ENCODE results near the gene NAV1. TPM values are rescaled to one million over a fixed set of nuclear protein-coding genes. Genes with fewer than 3 reads are reported as not detected.
"Not testable (repeated sequence)": the region's sequence is repeated elsewhere in the genome, so short reads cannot be mapped to it uniquely, and the experiment has no call there.

The NAV1 gene
- total RNA-seq, 1 donor from 2014 or later, result 11.0 TPM

- H3K4me3 ChIP-seq (ENCODE audit: low read length in 3 of 3), result no peak overlapping the region
- peaks cover 8 to 28% (median 23%) of the 10 kb centered on the region in 3 donors for H3K4me1 ChIP-seq (ENCODE audit: control insufficient read depth in 3 of 3, insufficient read depth in 3 of 3, low read length in 3 of 3)
- no peaks in the 10 kb centered on the region for H3K9me3 ChIP-seq (ENCODE audit: control insufficient read depth in 3 of 3, low read length in 3 of 3)
- no peaks in the 10 kb centered on the region for H3K27me3 ChIP-seq (ENCODE audit: control insufficient read depth in 3 of 3, insufficient read depth in 3 of 3, low read length in 3 of 3)
- no peaks in the 10 kb centered on the region for H3K36me3 ChIP-seq (ENCODE audit: control insufficient read depth in 3 of 3, insufficient read depth in 3 of 3, low read length in 3 of 3)
- no peak overlapping the region for H3K9ac ChIP-seq (ENCODE audit: low read depth in 1 of 3, low read length in 3 of 3)
- H3K27ac ChIP-seq (ENCODE audit: low read depth, low read length), result no peak overlapping the region
These were observed 32.1 kb downstream of the NAV1 start for GRCh38 chr1:201570886-201571624.

GRCh38 chr1:201573030-201573429 is 34.1 kb downstream of the NAV1 start:
- Histone ChIP-seq H3K27me3 (ENCODE audit: control insufficient read depth in 3 of 3, insufficient read depth in 3 of 3, low read length in 3 of 3) (no peaks in the 10 kb centered on the region), H3K4me3 (ENCODE audit: low read length in 3 of 3) (no peak overlapping the region), H3K9me3 (ENCODE audit: control insufficient read depth in 3 of 3, low read length in 3 of 3) (no peaks in the 10 kb centered on the region), H3K36me3 (ENCODE audit: control insufficient read depth in 3 of 3, insufficient read depth in 3 of 3, low read length in 3 of 3) (no peaks in the 10 kb centered on the region), H3K27ac (ENCODE audit: low read depth, low read length) (no peak overlapping the region), H3K9ac (ENCODE audit: low read depth in 1 of 3, low read length in 3 of 3) (no peak overlapping the region), H3K4me1 (ENCODE audit: control insufficient read depth in 3 of 3, insufficient read depth in 3 of 3, low read length in 3 of 3) (peaks cover 0 to 23% (median 14%) of the 10 kb centered on the region in 3 donors)

DNA sequence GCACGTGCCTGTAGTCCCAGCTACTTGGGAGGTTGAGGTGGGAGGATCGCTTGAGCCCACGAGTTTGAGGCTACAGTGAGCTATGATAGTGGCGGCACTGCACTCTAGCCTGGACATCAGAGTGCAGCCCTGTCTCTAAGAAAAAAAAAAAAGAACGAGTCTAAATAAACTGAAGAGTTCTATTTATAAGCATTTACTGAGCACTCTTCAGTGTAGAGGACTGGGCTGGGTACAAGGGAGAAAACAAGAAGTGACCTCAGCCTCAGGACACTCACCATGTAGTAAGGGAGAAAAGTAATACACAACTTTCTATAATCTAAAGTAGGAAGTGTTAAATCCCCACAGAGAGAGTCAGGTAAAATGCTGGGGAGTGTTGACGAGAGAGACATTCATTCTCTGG is 35.0 kb downstream of the NAV1 start:
- H3K36me3 ChIP-seq (ENCODE audit: control insufficient read depth in 3 of 3, insufficient read depth in 3 of 3, low read length in 3 of 3), result no peaks in the 10 kb centered on the region
- H3K4me1 ChIP-seq (ENCODE audit: control insufficient read depth in 3 of 3, insufficient read depth in 3 of 3, low read length in 3 of 3), result peaks cover 0 to 23% (median 8%) of the 10 kb centered on the region in 3 donors
- no peak overlapping the region for H3K4me3 ChIP-seq (ENCODE audit: low read length in 3 of 3)
- no peaks in the 10 kb centered on the region for H3K9me3 ChIP-seq (ENCODE audit: control insufficient read depth in 3 of 3, low read length in 3 of 3)
- no peaks in the 10 kb centered on the region for H3K27me3 ChIP-seq (ENCODE audit: control insufficient read depth in 3 of 3, insufficient read depth in 3 of 3, low read length in 3 of 3)
- no peak overlapping the region for H3K27ac ChIP-seq (ENCODE audit: low read depth, low read length)
- H3K9ac ChIP-seq (ENCODE audit: low read depth in 1 of 3, low read length in 3 of 3), result no peak overlapping the region

DNA sequence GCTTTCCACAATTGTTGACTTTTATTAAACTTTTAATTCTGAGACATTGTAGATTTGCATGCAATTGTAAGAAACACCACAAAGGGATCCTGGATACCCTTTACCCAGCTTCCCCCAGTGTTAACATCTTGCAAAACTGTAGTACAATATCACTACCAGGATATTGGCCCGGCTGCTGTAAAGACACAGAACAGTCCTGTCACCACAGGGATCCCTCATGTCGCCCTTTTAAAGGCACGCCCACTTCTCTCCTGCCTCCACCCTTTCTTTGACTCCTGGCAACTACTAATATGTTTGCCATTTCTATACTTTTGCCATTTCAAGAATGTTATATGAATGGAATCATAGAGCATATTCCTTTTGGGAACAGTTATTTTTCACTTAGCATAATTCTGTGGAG is 37.0 kb downstream of the NAV1 start:
- Histone ChIP-seq H3K27ac (ENCODE audit: low read depth, low read length) (no peak overlapping the region), H3K9me3 (ENCODE audit: control insufficient read depth in 3 of 3, low read length in 3 of 3) (no peaks in the 10 kb centered on the region), H3K36me3 (ENCODE audit: control insufficient read depth in 3 of 3, insufficient read depth in 3 of 3, low read length in 3 of 3) (no peaks in the 10 kb centered on the region), H3K9ac (ENCODE audit: low read depth in 1 of 3, low read length in 3 of 3) (no peak overlapping the region), H3K27me3 (ENCODE audit: control insufficient read depth in 3 of 3, insufficient read depth in 3 of 3, low read length in 3 of 3) (no peaks in the 10 kb centered on the region), H3K4me3 (ENCODE audit: low read length in 3 of 3) (no peak overlapping the region), H3K4me1 (ENCODE audit: control insufficient read depth in 3 of 3, insufficient read depth in 3 of 3, low read length in 3 of 3) (peaks cover 0 to 5% (median 3%) of the 10 kb centered on the region in 3 donors)

GRCh38 chr1:201576914-201577313 is 38.0 kb downstream of the NAV1 start:
- Histone ChIP-seq H3K36me3 (ENCODE audit: control insufficient read depth in 3 of 3, insufficient read depth in 3 of 3, low read length in 3 of 3) (no peaks in the 10 kb centered on the region), H3K9ac (ENCODE audit: low read depth in 1 of 3, low read length in 3 of 3) (no peak overlapping the region), H3K27me3 (ENCODE audit: control insufficient read depth in 3 of 3, insufficient read depth in 3 of 3, low read length in 3 of 3) (no peaks in the 10 kb centered on the region), H3K9me3 (ENCODE audit: control insufficient read depth in 3 of 3, low read length in 3 of 3) (no peaks in the 10 kb centered on the region), H3K4me1 (ENCODE audit: control insufficient read depth in 3 of 3, insufficient read depth in 3 of 3, low read length in 3 of 3) (peaks cover 0 to 3% (median 0%) of the 10 kb centered on the region in 3 donors), H3K4me3 (ENCODE audit: low read length in 3 of 3) (no peak overlapping the region), H3K27ac (ENCODE audit: low read depth, low read length) (no peak overlapping the region)

DNA sequence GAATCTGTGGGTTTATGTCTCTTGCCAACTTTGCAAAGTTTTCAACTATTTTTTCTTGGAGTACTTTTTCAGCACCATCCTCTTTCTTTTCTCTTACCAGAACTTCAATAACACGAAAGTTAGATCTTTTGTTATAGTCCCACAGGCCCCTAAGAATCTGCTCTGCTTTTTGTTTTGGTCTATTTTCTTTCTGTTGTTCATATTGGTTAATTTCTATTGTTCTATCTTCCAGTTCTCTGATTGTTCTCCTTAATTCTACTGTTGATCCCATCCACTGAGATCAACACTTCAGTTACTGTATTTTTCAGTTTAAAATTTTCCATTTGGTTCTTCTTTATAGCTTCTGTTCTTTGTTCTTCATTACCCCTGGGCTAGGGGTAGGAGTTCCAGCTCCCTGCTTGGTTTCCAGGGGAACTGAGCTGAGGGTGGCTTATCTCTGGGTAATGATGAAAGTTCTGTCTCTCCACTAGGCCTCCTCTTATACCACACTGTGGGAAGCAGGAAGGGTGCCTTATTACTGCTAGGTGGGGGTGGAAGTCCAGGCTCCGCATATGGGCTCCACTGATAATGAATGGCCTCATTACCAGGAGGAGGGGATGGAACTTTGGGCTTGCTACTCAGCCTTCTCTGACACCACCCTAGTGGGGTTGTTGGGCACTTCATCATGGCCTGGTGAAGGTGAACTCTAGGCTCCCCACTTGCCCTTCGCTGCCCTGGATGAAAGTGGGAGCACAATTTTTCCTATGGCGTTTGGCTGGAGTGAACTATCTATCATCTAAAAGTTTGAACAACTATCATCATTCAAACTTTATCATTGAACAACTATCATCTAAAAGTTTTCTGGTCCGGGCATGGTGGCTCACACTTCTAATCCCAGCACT is 39.3 kb downstream of the NAV1 start:
- no peaks in the 10 kb centered on the region for H3K9me3 ChIP-seq (ENCODE audit: control insufficient read depth in 3 of 3, low read length in 3 of 3)
- no peak overlapping the region for H3K9ac ChIP-seq (ENCODE audit: low read depth in 1 of 3, low read length in 3 of 3)
- H3K27me3 ChIP-seq (ENCODE audit: control insufficient read depth in 3 of 3, insufficient read depth in 3 of 3, low read length in 3 of 3), result no peaks in the 10 kb centered on the region
- H3K4me1 ChIP-seq (ENCODE audit: control insufficient read depth in 3 of 3, insufficient read depth in 3 of 3, low read length in 3 of 3), result peaks cover 0 to 8% (median 0%) of the 10 kb centered on the region in 3 donors
- H3K36me3 ChIP-seq (ENCODE audit: control insufficient read depth in 3 of 3, insufficient read depth in 3 of 3, low read length in 3 of 3), result no peaks in the 10 kb centered on the region
- H3K4me3 ChIP-seq (ENCODE audit: low read length in 3 of 3), result no peak overlapping the region
- no peak overlapping the region for H3K27ac ChIP-seq (ENCODE audit: low read depth, low read length)

DNA sequence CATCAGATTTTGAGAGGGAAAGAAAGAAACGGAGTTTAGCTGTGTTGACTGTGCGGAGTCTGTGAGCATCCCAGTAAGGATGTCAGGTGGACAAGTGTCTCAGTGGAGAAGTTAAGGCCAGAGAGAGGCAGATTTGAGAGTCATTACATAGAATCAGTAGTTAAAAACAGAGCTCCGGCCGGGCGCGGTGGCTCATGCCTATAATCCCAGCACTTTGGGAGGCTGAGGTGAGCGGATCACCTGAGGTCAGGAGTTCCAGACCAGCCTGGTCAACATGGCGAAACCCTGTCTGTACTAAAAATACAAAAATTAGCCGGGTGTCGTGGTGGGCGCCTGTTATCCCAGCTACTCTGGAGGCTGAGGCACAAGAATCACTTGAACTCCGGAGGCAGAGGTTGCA is 42.4 kb downstream of the NAV1 start:
- H3K27me3 ChIP-seq (ENCODE audit: control insufficient read depth in 3 of 3, insufficient read depth in 3 of 3, low read length in 3 of 3); H3K4me3 ChIP-seq (ENCODE audit: low read length in 3 of 3); H3K36me3 ChIP-seq (ENCODE audit: control insufficient read depth in 3 of 3, insufficient read depth in 3 of 3, low read length in 3 of 3); H3K9me3 ChIP-seq (ENCODE audit: control insufficient read depth in 3 of 3, low read length in 3 of 3); H3K27ac ChIP-seq (ENCODE audit: low read depth, low read length); H3K4me1 ChIP-seq (ENCODE audit: control insufficient read depth in 3 of 3, insufficient read depth in 3 of 3, low read length in 3 of 3); H3K9ac ChIP-seq (ENCODE audit: low read depth in 1 of 3, low read length in 3 of 3): not testable (repeated sequence)

GRCh38 chr1:201582705-201583442 is 43.9 kb downstream of the NAV1 start:
- peaks cover 0 to 8% (median 0%) of the 10 kb centered on the region in 3 donors for H3K4me1 ChIP-seq (ENCODE audit: control insufficient read depth in 3 of 3, insufficient read depth in 3 of 3, low read length in 3 of 3)
- no peak overlapping the region for H3K9ac ChIP-seq (ENCODE audit: low read depth in 1 of 3, low read length in 3 of 3)
- H3K36me3 ChIP-seq (ENCODE audit: control insufficient read depth in 3 of 3, insufficient read depth in 3 of 3, low read length in 3 of 3), result no peaks in the 10 kb centered on the region
- no peak overlapping the region for H3K4me3 ChIP-seq (ENCODE audit: low read length in 3 of 3)
- H3K27ac ChIP-seq (ENCODE audit: low read depth, low read length), result no peak overlapping the region
- no peaks in the 10 kb centered on the region for H3K27me3 ChIP-seq (ENCODE audit: control insufficient read depth in 3 of 3, insufficient read depth in 3 of 3, low read length in 3 of 3)
- no peaks in the 10 kb centered on the region for H3K9me3 ChIP-seq (ENCODE audit: control insufficient read depth in 3 of 3, low read length in 3 of 3)

GRCh38 chr1:201583663-201584062 is 44.7 kb downstream of the NAV1 start:
- Histone ChIP-seq H3K4me3 (ENCODE audit: low read length in 3 of 3) (no peak overlapping the region), H3K27ac (ENCODE audit: low read depth, low read length) (no peak overlapping the region), H3K4me1 (ENCODE audit: control insufficient read depth in 3 of 3, insufficient read depth in 3 of 3, low read length in 3 of 3) (peaks cover 0 to 8% (median 0%) of the 10 kb centered on the region in 3 donors), H3K9me3 (ENCODE audit: control insufficient read depth in 3 of 3, low read length in 3 of 3) (no peaks in the 10 kb centered on the region), H3K36me3 (ENCODE audit: control insufficient read depth in 3 of 3, insufficient read depth in 3 of 3, low read length in 3 of 3) (no peaks in the 10 kb centered on the region), H3K9ac (ENCODE audit: low read depth in 1 of 3, low read length in 3 of 3) (no peak overlapping the region), H3K27me3 (ENCODE audit: control insufficient read depth in 3 of 3, insufficient read depth in 3 of 3, low read length in 3 of 3) (no peaks in the 10 kb centered on the region)
